NCI-H146 (cell line): ENCODE results near the gene GSK3B.

Experiments used
- DNase-seq: peaks from one replicate; lab custom pipeline; 2025; lab: John Stamatoyannopoulos, UW

The GSK3B gene

GRCh38 chr3:120095979-120096426 lies 1.8 kb upstream of the GSK3B start:
- DNase-seq, result peak; percentile 63

GRCh38 chr3:120095226-120095978 lies 1.2 kb upstream of the GSK3B start:
- DNase-seq, result peak; percentile 98

- peak; percentile 100 for DNase-seq
These were observed 554 bp upstream of the GSK3B start for GRCh38 chr3:120094776-120095225.

GRCh38 chr3:120093119-120093910 lies 932 bp downstream of the GSK3B start:
- peak; percentile 53 for DNase-seq

- peak; percentile 21 for DNase-seq
These were observed 1.8 kb downstream of the GSK3B start for GRCh38 chr3:120092474-120092873.

- no peak for DNase-seq
These were observed 3.8 kb downstream of the GSK3B start for GRCh38 chr3:120090422-120090821.

GRCh38 chr3:120089089-120089488 lies 5.2 kb downstream of the GSK3B start:
- DNase-seq, result no peak

- no peak for DNase-seq
These were observed 5.6 kb downstream of the GSK3B start for GRCh38 chr3:120088622-120089021.

- DNase-seq, result no peak
These were observed 12.5 kb downstream of the GSK3B start for GRCh38 chr3:120081719-120082118.

- DNase-seq, result no peak
These were observed 13.4 kb downstream of the GSK3B start for GRCh38 chr3:120080836-120081235.

- DNase-seq, result no peak
These were observed 16.5 kb downstream of the GSK3B start for GRCh38 chr3:120077731-120078130.

- DNase-seq, result no peak
These were observed 21.3 kb downstream of the GSK3B start for GRCh38 chr3:120072867-120073525.

- peak; percentile 12 for DNase-seq
These were observed 23.0 kb downstream of the GSK3B start for GRCh38 chr3:120071259-120071658.

GRCh38 chr3:120070263-120070981 lies 23.8 kb downstream of the GSK3B start:
- no peak for DNase-seq

- no peak for DNase-seq
These were observed 27.2 kb downstream of the GSK3B start for GRCh38 chr3:120067083-120067482.

GRCh38 chr3:120066634-120067033 lies 27.6 kb downstream of the GSK3B start:
- DNase-seq, result no peak

- DNase-seq, result no peak
These were observed 29.6 kb downstream of the GSK3B start for GRCh38 chr3:120064641-120065040.

- no peak for DNase-seq
These were observed 31.8 kb downstream of the GSK3B start for GRCh38 chr3:120062474-120062873.

GRCh38 chr3:120059081-120059864 lies 35.0 kb downstream of the GSK3B start:
- DNase-seq, result no peak

GRCh38 chr3:120057626-120058025 lies 36.6 kb downstream of the GSK3B start:
- DNase-seq, result no peak

- DNase-seq, result no peak
These were observed 37.2 kb downstream of the GSK3B start for GRCh38 chr3:120057029-120057428.
